NCI-H524 (cell line): ENCODE measurements around the gene RIMOC1.

Source experiments
- DNase-seq, 2 experiments: peaks; one replicate each; lab custom pipeline; 2025; lab: John Stamatoyannopoulos, UW

Gene RIMOC1, protein sequence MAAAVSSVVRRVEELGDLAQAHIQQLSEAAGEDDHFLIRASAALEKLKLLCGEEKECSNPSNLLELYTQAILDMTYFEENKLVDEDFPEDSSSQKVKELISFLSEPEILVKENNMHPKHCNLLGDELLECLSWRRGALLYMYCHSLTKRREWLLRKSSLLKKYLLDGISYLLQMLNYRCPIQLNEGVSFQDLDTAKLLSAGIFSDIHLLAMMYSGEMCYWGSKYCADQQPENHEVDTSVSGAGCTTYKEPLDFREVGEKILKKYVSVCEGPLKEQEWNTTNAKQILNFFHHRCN

DNA sequence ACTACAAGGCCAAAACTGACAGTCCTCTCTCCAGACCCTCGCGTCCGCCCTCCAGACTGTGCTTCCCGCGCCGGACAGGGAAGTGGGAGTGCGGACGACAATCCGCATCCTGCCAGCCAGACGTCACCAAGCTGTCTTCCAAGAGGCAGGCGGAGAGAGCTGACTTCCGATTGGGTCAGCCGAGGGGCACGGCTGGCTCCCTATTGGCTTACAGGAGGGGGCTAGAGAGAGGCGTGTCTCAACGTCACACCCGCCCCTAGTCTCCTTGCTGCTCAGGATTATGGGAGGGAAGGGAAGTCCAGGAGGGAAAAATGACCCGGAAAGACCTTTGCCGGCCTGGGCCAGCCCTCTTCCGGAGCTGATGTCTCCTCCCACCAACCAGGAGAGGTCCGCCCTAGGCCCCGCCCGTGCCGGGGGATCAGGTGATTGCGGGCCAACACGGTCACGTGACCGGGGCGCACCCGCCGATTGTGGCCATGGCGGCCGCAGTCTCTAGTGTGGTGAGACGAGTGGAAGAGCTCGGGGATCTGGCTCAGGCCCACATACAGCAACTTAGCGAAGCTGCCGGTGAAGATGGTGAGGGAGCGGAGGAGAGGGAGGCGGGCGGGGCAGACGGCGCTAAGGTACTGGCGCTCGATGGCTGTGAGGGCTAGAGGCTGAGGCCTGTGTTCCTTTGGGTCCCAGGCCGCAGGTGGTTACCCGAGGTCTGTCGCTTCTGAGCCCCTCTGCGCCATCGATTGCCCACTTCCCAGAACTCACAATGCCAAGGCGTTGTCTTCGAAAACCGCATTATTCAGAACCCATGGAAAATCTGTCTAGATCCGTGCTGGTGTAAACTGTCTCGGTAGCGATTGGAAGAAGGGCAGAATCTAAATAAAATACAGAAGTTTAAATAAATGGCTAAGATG, at the start of gene RIMOC1:
RIMOC1 (plus strand) TSS at position 453 of the 908 bp plus-strand sequence; CDS start at position 477, 24 bp downstream.
- DNase-seq = peak; percentile 100

DNA sequence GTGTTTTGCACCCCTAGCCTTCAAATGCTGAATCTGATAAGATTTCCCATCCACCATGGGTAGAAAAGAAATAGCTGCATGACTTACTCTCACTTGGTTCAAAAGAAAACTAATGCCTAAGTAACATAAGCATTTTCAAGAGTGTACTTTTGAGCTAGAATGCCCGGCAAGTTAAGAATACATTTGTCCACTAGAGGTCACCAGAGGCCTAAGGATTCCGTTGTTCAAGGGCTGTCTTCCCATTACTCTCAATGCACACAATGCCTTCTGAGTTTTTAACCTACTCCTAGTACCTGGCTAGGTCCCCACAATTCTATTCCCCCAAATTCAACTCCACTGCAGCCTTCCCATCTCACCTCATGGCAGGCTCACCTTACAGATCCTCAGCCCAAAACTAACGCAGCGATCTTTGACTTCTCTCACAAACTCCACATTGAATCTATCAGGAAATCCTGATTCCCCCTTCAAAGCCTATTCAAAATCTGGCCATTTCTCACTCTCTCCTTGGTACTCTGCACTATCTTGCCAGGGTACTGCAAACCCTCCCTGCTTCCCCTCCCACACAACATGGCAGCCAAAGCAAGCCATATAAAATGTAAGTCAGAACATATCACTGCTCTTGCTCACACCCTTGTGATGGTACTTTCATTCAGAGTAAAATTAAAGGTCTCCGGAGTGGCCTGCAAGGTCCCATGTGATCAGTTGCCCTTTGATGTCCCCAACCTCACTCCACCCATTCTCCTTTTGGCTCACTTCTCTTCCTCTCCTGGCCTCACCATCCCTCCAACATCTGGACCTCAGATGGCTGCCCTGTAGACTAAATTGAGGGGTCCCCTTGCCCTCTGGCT, 47.3 kb upstream of the RIMOC1 start:
- peak; percentile 53 to 78 for DNase-seq

DNA sequence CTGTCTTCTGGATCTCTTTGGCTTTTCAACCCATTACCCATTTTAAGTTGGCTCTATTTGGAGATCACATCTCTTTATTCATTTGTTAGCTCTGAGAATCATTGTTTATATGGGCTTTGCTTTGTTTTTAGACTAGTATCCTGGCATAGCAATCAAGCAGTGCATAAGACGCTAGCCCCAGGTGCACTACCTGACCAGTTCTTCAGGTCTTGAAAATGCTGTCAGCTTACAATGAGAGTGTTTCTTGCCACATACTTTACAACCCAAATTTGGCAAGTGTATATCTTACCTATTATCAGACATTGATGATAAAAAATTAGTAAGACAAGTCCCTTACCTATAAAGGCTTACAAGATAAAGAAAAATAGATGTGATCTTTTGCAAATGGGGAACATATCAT, 46.2 kb upstream of the RIMOC1 start:
- no peak for DNase-seq

DNA sequence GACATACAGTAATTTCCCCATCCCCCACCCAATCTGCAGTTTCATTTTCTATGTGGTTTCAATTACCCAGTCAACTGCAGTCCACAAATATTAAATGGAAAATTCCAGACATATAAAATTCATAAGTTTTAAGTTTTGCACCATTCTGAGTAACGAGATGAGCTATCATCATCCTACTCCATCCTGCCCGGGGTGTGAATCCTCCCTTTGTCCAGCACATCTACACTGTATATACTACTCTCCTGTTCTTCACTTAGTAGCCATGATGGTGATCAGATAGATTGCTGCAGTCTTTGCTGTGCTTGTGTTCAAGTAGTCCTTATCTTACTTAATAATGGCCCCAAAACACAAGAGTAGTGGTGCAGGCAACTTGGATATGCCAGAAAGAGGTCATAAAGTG, 45.3 kb upstream of the RIMOC1 start:
- DNase-seq = no peak

DNA sequence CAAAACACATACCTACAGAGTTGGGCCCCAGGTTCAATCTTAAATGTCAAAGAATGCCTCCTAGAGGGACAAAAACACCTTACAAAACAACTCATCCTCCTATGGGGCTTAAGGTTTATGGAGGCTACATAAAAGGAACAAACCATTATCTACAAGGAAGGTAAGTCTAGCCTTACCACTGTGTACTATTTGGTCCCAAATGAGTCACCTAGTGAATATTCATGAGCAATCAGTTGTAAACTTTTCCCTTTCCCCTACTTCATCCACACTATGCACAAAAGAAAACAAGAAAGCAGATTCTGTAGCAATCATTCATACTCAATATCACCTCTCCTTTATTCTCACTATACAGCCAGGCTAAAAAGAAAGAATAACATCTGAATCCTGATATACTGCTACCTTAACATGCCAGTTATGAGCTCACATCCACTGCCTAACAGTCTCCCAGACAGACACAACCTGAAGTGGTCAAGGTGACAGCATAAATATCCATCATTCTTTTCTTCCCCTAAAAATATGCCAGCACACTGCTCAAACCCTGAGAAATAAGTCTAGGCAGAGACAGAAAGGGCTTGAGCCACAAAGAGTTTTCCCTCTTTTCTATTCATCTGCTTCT, 40.2 kb upstream of the RIMOC1 start:
- no peak for DNase-seq

DNA sequence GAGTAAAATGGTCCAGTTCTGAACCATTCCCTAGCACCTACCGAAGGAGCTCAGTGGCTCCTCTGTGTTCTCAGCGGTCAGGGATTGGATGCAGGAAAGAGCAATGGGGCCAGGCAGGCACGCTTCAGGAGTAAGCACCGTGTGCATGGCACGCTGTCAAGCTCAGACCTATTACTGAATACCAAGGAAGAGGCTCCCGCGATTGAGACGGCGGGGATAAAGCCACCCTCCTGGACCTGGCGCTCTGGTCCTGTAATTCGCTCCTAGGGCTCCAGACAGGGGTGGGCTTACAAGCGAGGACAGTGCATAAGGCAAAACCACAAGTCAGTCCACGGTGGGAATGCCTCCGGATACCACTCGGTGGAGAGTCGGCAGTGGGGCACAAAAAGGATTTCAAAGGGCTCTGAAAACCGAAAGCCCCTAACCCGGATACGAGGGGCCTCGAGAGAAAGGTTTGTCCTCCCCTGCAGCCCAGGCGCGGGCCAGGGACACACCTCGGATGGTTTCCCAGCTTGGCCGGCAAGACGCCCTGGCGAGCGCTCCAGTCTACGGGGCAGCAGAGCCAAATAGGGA, 34.9 kb upstream of the RIMOC1 start:
- peak; percentile 17 to 57 for DNase-seq

DNA sequence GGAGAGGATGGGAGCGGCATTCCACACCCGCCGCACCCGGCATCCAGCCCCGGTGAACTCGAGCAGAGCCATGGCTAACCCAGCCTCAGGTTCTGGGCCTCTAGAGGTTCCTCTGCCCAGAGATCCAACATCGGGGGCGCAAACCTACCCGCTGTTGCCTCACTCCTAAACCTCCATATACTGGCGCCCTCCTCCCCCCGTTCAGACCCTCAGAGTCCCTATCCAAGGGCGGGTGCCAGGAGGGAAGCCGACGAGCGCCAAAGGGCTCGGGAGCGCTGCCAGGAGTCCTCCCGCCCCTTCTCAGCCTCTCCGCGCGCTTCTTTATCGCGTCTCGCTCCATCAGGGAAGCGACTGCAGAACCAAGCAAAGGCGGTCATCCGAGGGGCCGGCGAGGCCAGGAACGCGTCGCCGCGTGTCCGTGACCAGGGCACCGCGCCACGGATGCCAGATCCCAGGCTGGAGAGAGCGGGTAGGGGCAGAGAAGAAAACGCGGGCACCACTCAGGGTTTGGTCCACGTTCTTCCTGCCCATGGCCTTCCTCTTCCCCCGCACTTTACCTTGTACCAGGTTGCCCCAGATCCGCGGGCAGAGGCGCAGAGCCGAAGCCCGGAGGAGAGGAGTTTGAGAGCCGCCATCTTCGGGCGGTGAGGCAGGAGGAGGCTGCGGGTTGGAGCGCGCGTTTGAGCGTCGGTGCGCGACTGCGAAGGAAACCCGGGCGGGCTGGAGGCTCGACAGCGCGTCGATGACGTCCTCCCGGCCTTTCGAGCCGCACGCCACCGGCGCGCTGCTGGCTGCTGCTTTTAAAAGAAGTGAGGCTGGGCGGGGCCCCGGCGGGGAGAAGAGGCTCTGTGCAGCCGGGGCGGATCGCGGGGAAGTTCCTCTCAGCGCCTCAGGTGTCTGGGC, 34.2 kb upstream of the RIMOC1 start, which contains the start of gene OXCT1:
OXCT1 (minus strand) TSS at position 702 of the 903 bp plus-strand sequence; CDS start at position 635, 67 bp downstream.
- DNase-seq = peak; percentile 84 to 87

DNA sequence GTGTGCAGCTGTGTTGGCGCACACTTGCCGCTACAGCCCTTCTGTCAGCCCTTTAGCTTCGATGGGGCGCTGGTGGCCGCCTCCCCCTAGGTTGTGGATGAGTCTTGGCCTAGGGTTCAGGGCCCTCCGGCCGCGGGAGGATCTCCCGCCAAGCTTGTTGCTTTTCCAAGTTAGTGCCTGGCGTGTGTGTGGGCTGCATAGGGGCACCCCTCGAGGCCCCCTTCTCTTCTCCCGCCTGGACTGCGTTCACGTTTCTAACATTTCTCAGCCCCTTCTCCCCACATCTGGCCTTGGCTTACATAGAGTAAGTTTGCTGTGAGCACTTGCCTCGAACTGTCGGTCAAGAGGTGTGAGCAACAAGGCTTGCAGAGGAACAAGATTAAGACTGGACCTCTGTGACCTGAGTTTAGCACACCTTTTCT, 33.5 kb upstream of the RIMOC1 start:
- no peak for DNase-seq

DNA sequence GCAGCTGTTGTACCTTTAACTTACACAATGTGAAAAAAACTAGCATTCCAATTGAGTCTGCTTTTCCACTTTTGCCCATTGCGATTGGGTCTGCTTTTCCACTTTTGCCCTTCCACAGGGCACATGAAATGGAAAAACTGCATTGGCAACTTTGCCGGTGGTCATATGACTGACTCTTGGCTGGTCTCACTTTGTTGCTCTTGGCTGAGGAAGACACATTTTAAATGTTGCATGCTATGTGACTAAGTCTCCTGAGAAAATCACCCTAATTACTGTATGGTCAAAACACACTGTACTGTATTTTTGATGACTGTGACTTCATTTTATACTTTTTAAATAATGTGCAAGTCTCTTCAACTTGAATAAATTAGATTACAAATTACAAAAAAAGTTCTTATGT, 32.3 kb upstream of the RIMOC1 start:
- DNase-seq = no peak

DNA sequence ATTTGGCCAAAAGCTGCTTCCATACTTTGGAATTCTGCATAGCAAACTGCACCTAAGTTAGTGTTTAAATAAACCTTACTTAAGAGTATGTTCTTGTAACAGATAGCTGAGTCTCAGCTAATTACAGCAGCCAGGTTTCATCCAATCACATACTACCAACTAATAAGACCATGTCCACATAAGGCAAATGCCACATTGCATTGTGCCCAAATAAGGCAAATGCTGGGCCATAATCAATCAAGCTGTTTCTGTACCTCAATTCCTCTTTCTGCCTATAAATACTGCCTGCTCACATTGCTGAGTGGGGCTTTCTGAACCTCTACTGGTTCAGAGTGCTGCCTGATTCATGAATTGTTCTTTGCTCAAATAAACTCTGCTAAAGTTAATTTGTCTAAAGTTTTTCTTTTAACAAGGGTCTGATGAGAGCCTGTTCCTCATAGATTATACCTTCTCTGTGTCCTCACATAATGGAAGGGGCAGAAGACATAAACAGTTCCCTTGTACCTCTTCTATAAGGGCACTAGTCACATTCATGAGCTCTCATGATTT, 29.6 kb upstream of the RIMOC1 start:
- no peak for DNase-seq

DNA sequence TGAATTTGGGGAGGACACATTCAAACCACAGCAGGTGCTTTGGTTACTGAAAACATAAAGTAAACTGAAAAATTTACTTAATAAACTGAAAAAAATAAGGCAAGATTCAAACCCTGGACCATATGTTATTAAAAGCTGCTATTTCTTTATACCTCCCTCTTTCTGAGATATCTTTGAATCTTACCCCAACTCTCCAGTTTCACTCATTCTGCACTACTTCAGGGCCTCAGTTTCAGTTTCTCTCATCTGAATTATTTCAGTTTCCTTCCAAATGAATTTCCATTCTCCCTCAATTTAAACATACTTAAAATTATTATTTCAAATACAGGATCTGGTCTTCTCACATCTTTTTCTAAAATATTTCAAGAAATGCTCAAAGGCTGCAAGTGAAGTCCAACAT, 29.0 kb upstream of the RIMOC1 start:
- DNase-seq = no peak

DNA sequence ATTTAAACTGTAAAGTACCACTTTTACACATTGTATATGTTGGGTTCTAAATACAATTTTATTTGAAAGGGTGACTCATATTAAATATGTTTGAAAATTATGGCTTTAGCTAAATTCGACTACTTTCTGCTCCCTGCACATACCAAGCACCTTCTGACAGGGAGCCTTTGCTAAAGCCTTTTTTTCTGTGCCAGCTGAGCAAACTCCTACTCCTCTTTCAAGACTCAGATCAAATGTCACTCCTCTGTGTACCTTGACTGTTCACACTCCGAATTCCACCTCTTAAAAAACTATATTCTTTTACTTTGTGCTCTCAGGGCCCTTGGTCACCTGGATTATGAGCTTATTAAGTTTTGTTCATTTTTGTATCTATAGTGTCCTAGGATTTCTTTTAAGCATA, 27.5 kb upstream of the RIMOC1 start:
- DNase-seq = no peak

DNA sequence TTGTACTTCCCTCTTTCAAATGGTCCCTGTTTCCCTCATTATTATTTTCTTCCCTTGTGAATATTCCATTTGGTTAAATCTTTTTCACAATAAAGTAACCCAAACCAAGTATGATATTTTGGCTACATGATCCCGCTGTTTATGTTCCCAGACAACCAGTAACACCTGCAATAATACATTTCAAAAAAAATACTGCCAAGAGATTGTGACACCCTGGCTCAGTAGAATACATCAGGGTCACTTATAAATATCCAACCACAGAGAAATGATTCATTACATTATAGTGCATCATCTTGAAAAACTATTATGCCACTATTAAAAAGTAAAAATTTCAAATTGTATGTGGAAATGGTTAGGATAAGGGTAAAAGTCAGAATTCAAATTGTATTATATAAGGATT, 26.7 kb upstream of the RIMOC1 start:
- no peak for DNase-seq

DNA sequence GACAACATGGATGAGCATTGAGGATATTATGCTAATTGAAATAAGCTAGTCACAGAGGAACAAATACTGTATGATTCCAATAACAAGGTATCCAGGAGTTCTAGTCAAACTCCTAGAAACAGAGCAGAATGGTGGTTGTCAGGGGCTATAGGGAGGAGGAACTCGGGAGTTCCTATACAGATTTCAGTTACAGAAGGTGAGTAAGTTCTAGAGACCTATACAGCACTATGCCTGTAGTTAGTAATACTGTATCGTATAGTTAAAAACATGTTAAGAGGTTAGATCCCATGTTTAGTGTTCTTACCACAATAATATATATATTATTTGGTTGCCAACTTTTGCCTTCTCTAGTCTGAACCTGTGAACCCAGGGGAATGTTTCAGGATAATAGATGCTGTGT, 26.0 kb upstream of the RIMOC1 start:
- DNase-seq = no peak

DNA sequence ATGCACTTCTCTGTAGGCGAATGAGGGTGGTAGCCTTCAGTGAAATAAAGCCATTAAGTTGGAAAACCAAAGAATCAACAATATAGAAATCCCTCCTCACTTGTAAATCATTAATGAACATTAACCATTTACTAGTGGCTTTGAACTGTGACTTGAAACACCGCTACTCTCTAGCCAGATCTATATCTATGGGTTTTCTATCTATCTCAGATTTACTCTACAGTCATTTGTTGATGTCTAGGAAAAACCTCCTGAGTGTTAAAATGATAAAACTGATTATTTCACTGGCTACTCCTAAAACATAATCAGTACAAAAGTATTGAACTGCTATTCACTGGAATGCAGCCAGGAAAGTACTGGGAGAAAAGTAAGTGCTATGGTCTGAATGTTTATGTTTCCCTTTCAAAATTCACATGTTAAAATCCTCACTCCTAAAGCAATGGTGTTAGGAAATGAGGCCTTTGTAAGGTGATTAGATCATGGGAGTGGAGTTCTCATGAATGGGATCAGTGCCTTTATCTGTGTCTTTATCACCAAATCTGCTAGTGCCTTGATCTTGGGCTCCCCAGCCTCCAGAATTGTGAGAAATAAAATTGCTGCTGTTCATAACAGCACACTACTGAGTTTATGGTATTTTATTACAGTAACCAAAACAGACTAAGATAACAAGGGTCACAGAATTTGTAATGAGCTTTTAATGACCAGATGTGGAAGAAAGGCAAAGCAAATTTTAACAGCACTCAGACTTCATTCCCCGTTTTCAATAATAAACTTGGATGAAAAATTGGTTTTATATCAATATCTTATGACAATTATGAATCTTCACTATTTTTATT, 25.3 kb upstream of the RIMOC1 start:
- no peak for DNase-seq

DNA sequence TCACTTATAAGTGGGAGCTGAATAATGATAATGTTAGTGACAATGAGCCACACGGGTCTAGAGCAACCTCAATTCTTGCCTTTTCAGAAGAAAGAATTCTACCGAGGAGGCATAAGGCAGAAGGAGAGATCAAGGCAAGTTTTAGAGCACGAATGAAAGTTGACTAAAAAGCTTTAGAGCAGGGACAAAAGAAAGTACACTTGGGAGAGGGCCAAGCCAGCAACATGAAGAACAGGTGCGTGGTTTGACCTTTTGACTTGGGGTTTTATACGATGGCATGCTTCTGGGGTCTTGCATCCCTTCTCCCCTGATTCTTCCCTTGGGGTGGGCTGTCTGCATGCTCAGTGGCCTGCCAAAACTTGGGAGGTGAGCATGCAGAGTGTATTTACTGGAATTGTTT, 21.4 kb upstream of the RIMOC1 start:
- no peak for DNase-seq

DNA sequence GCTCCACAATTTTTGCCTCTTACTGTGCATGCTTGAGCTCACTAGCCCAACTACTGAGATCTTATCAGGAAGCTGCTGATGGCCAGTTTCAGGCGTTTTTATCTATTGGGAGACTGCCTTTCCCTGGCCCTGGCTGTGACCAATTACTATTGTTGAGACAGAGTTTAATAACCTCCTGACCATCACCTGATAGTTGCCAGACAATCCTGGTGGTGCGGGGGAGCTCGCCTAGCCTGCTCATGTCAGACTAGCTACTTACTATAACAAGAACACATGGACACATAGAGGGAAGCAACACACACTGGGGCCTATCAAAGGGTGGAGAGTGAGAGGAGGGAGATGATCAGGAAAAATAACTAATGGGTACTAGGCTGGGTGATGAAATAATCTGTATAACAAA, 20.9 kb upstream of the RIMOC1 start:
- DNase-seq = no peak

DNA sequence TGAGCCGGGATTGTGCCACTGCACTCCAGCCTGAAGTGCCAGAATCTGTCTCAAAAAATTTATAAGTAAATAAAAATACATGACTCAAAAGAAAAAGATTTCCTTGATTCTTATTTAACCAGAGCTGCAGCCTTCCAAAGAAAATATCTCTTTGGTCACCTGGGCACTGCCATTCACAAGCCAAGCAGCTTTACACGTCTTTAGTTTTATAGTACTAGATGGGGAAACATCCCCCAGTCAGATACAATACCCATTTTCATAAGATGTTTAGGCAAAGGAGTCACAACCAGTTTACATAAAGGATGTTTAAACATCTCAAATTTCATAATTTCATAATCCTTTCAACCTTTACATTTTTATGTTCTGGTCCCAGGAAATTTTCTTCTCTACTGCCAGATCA, 20.2 kb upstream of the RIMOC1 start:
- no peak for DNase-seq

DNA sequence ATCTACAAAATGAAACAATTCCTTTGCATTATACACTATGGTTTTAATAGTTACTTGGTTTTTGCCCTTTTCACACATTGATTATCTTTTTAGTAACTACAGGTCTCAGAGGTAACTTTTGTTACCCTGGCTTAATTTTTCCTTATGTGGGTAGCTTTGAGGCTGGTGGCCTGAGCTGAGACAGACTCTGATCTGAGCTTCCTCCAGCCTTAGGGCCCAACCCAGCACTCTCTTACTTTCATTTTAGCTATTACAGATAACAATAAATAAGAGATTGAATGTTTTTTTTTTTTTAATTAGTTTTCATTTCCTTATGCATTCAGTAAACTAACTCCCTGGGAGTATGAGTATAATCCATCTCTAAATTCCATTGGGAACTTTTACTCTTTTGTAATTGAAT, 18.9 kb upstream of the RIMOC1 start:
- no peak for DNase-seq
